K562 (cell line): ENCODE results near the gene WWC2. TPM values are rescaled to one million over a fixed set of nuclear protein-coding genes. Genes with fewer than 3 reads are reported as not detected.

Source experiments
- ATAC-seq: fragments of 200-7000 bp; cut with Tn5 transposase; 3 replicates; pipeline ENCODE4 v1.9.1; 2020; ENCODE audit warnings: moderate library complexity
- BruUV-seq: library from RNA; stranded (reverse); fragments of 400-500 nt; replicated peaks from 2 replicates; lab custom pipeline; 2021; lab: Mats Ljungman, UMichigan
- CTCF ChIA-PET: fragments of 300-600 bp; formaldehyde crosslinking; extraction: SDS; loops from one replicate; lab custom pipeline; 2021; ENCODE audit warnings: low intra/inter-chr PET ratio; lab: Yijun Ruan, JAX
- POLR2A ChIA-PET: fragments of 300-600, 350-650 bp; sonication (Branson Sonifier 250); formaldehyde crosslinking; extraction: SDS; loops from one replicate; lab custom pipeline; 2021; ENCODE audit warnings: antibody characterized with exemption, inconsistent platforms; lab: Yijun Ruan, JAX
- DNase-seq, 4 experiments: peaks; one replicate each; pipeline versions ENCODE4 v3.0.0 to v3.0.0-alpha.2; 2011 to 2018; ENCODE audit warnings: low spot score in 3 of 4, mixed read lengths in 3 of 4; ENCODE audit errors: extremely low read depth in 1 of 4
- FAIRE-seq: peaks from 2 replicates; lab custom pipeline; 2011; peaks lifted over from hg19 to GRCh38; lab: Jason Lieb, UNC
- H2AFZ ChIP-seq: 2 replicates; pipeline ENCODE4 v1.6.0; 2011; ENCODE audit warnings: low read depth, low read length, control low read depth, inconsistent platforms
- H3K27ac ChIP-seq: fragments of 200-600 bp; 3 replicates; pipeline ENCODE4 v1.8.0; 2011; ENCODE audit warnings: low read depth, mild to moderate bottlenecking, control low read depth, inconsistent platforms, low read length, moderate library complexity, mixed read lengths; ENCODE audit errors: extremely low read depth
- H3K27me3 ChIP-seq, 2 experiments: fragments of 300-600 bp in 1 of 2; 2 replicates in 1 of 2; 3 replicates in 1 of 2; pipeline versions ENCODE4 v1.6.0 to v1.8.0; 2011; ENCODE audit warnings: inconsistent platforms in 2 of 2, low read length in 2 of 2, mild to moderate bottlenecking in 1 of 2, mixed read lengths in 1 of 2, moderate library complexity in 1 of 2; ENCODE audit not compliant: control insufficient read depth in 2 of 2, insufficient read depth in 2 of 2
- H3K36me3 ChIP-seq: fragments of 300-600 bp; 3 replicates; pipeline ENCODE4 v1.8.0; 2011; ENCODE audit warnings: mild to moderate bottlenecking, low read length, inconsistent platforms; ENCODE audit not compliant: control insufficient read depth, insufficient read depth
- H3K4me1 ChIP-seq, 2 experiments: fragments of 200-600 bp in 1 of 2; replicated peaks in 1 of 2; 2 replicates in 1 of 2; 3 replicates in 1 of 2; pipeline versions ENCODE4 v1.5.1 to v1.8.0; 2011; ENCODE audit warnings: inconsistent platforms in 2 of 2, low read length in 2 of 2, mild to moderate bottlenecking in 1 of 2, mixed read lengths in 1 of 2, moderate library complexity in 1 of 2; ENCODE audit not compliant: control insufficient read depth in 2 of 2, insufficient read depth in 2 of 2
- H3K4me2 ChIP-seq: 2 replicates; pipeline ENCODE4 v1.6.1; 2011; ENCODE audit warnings: low read length, control low read depth, inconsistent platforms, mixed read lengths; ENCODE audit not compliant: insufficient read depth
- H3K4me3 ChIP-seq: fragments of 200-600 bp; sonication (generic), shearing (Covaris generic); 2 replicates; pipeline ENCODE4 v1.5.1; 2016; ENCODE audit warnings: control low read depth, inconsistent platforms
- H3K79me2 ChIP-seq: fragments of 200-600 bp; 3 replicates; pipeline ENCODE4 v1.8.0; 2011; ENCODE audit warnings: low read length, inconsistent platforms; ENCODE audit not compliant: control insufficient read depth, insufficient read depth
- H3K9ac ChIP-seq, 2 experiments: 2 replicates each; pipeline versions ENCODE4 v1.6.0 to v1.6.1; 2011; ENCODE audit warnings: low read depth in 2 of 2, low read length in 2 of 2, control low read depth in 1 of 2, inconsistent platforms in 1 of 2, mild to moderate bottlenecking in 1 of 2, mixed read lengths in 1 of 2; ENCODE audit not compliant: insufficient read depth in 1 of 2
- H3K9me1 ChIP-seq: one replicate; pipeline ENCODE4 v1.6.0; 2011; ENCODE audit warnings: inconsistent platforms, mild to moderate bottlenecking, low read length, moderate library complexity; ENCODE audit not compliant: control insufficient read depth, insufficient read depth
- H3K9me3 ChIP-seq: replicated peaks from 2 replicates; pipeline ENCODE4 v1.5.1; 2011; ENCODE audit warnings: low read depth, low read length, inconsistent platforms; ENCODE audit not compliant: control insufficient read depth, insufficient read depth
- H4K20me1 ChIP-seq: replicated peaks from 2 replicates; pipeline ENCODE4 v1.6.1; 2011; ENCODE audit warnings: low read length, inconsistent platforms, mixed read lengths; ENCODE audit not compliant: control insufficient read depth, insufficient read depth
- CREBBP ChIP-seq: IDR thresholded peaks from one replicate; pipeline ENCODE4 v1.6.1; 2012; ENCODE audit warnings: low read depth, mild to moderate bottlenecking, control low read depth, inconsistent platforms, low read length
- CXXC5 ChIP-seq: fragments of 250-450 bp; sonication (Bioruptor Pico); IDR thresholded peaks from 2 replicates; pipeline ENCODE4 v1.8.0; 2022; ENCODE audit warnings: inconsistent platforms, mild to moderate bottlenecking, moderate library complexity
- FOS ChIP-seq: IDR thresholded peaks from 3 replicates; pipeline ENCODE4 v1.6.1; 2011; ENCODE audit not compliant: insufficient read length; ENCODE audit errors: extremely low read depth
- LARP7 ChIP-seq: fragments of 450-650 bp; IDR thresholded peaks from 2 replicates; pipeline ENCODE4 v1.6.1; 2016
- SPI1 ChIP-seq: IDR thresholded peaks from 2 replicates; pipeline ENCODE4 v1.6.1; 2011; ENCODE audit warnings: low read depth, low read length, control low read depth, borderline replicate concordance
- TRIM24 ChIP-seq, 2 experiments: fragments of 450-650 bp; IDR thresholded peaks; 2 replicates each; pipeline ENCODE4 v1.6.1; 2016
- WGBS: fragments of 100-300 bp; shearing (Covaris generic); methylation state at CpG from one replicate; pipeline ENCODE4 v1.1.6; 2016; ENCODE audit warnings: low coverage, mixed read lengths; ENCODE audit not compliant: insufficient coverage; ENCODE audit errors: missing lambda C conversion rate; 5-methylcytosine and 5-hydroxymethylcytosine counted together
- in situ Hi-C: fragments of 300-500 bp; cut with MboI; formaldehyde crosslinking; loops from 4 replicates; pipeline ENCODE4 v1.15.0; 2018; ENCODE audit warnings: inconsistent platforms, mixed read lengths
- intact Hi-C: fragments of 100-400 bp; cut with micrococcal nuclease; formaldehyde crosslinking; loops from 2 replicates; pipeline ENCODE4 v1.14.2; 2022
- polyA plus RNA-seq, 8 experiments: library from polyadenylated mRNA; depleted of rRNA in 4 of 8; stranded (reverse) in 5 of 8; unstranded in 3 of 8; fragments of >200 nt; fragmentation: Nextera tagmentation in 2 of 8; fragmentation: Illumina TruSeq in 1 of 8; extraction: Ambion mirVana in 2 of 8; extraction: Trizol in 1 of 8; gene quantifications; 2 replicates each; pipeline versions ENCODE4 v1.2.1 to v1.2.3, GENCODE V29; 2011 to 2014; ENCODE audit warnings: inconsistent platforms in 1 of 8, missing spikeins in 1 of 8
- total RNA-seq, 7 experiments: library from RNA; depleted of rRNA in 6 of 7; stranded (reverse); fragments of >200 nt in 6 of 7; fragmentation: Illumina TruSeq in 2 of 7; extraction: Trizol in 2 of 7; gene quantifications; 2 replicates each; pipeline versions ENCODE4 v1.2.1 to v1.2.3, GENCODE V29; 2011 to 2021; ENCODE audit warnings: low replicate concordance in 1 of 7
- TF ChIP-seq, protein P1 (sequence below): fragments of 450-650 bp; IDR thresholded peaks from 2 replicates; pipeline ENCODE4 v1.6.1; 2017; ENCODE audit warnings: antibody characterized with exemption, mild to moderate bottlenecking
- TF ChIP-seq, protein P2 (sequence below): fragments of 250-450 bp; sonication (Bioruptor Pico); IDR thresholded peaks from 2 replicates; pipeline ENCODE4 v1.5.0; 2020; ENCODE audit warnings: mild to moderate bottlenecking
- TF ChIP-seq, protein P3 (sequence below): fragments of 250-450 bp; sonication (Bioruptor Pico); IDR thresholded peaks from 2 replicates; pipeline ENCODE4 v1.5.0; 2021; ENCODE audit warnings: mild to moderate bottlenecking, borderline replicate concordance
- TF ChIP-seq, protein P4 (sequence below): fragments of 450-650 bp; IDR thresholded peaks from 2 replicates; pipeline ENCODE4 v1.6.1; 2016; ENCODE audit warnings: borderline replicate concordance

The WWC2 gene
- total and polyA plus RNA-seq, 9 of the 15 experiments (the other 6 are each of a cell fraction or from before 2014, with no cell fraction given) = 3.7 to 39.4 (median 19.6) TPM

DNA sequence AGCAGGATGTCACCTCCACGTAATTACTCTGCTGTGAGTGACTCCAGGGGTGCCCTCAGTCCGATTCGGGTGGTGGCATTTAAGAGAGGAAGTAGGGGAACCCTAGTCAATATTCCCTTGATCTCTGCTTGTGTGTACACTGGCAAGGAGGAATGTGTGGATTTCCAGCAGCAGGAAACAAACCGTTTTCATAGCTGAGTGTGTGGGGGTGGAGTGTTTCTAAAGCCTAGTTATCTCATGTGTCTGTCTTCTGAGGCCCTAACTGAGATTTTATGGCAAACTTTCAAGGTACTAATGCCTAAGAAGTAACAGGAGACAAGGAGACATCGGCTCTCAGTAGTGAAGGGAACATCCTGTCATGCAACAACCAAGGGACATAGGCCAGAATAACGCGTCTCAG, 229.8 kb downstream of the WWC2 start (continued):
- TF ChIP-seq, protein P1, sequence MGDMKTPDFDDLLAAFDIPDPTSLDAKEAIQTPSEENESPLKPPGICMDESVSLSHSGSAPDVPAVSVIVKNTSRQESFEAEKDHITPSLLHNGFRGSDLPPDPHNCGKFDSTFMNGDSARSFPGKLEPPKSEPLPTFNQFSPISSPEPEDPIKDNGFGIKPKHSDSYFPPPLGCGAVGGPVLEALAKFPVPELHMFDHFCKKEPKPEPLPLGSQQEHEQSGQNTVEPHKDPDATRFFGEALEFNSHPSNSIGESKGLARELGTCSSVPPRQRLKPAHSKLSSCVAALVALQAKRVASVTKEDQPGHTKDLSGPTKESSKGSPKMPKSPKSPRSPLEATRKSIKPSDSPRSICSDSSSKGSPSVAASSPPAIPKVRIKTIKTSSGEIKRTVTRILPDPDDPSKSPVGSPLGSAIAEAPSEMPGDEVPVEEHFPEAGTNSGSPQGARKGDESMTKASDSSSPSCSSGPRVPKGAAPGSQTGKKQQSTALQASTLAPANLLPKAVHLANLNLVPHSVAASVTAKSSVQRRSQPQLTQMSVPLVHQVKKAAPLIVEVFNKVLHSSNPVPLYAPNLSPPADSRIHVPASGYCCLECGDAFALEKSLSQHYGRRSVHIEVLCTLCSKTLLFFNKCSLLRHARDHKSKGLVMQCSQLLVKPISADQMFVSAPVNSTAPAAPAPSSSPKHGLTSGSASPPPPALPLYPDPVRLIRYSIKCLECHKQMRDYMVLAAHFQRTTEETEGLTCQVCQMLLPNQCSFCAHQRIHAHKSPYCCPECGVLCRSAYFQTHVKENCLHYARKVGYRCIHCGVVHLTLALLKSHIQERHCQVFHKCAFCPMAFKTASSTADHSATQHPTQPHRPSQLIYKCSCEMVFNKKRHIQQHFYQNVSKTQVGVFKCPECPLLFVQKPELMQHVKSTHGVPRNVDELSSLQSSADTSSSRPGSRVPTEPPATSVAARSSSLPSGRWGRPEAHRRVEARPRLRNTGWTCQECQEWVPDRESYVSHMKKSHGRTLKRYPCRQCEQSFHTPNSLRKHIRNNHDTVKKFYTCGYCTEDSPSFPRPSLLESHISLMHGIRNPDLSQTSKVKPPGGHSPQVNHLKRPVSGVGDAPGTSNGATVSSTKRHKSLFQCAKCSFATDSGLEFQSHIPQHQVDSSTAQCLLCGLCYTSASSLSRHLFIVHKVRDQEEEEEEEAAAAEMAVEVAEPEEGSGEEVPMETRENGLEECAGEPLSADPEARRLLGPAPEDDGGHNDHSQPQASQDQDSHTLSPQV = no peak
- TF ChIP-seq, all 486 proteins: peak for 0

DNA sequence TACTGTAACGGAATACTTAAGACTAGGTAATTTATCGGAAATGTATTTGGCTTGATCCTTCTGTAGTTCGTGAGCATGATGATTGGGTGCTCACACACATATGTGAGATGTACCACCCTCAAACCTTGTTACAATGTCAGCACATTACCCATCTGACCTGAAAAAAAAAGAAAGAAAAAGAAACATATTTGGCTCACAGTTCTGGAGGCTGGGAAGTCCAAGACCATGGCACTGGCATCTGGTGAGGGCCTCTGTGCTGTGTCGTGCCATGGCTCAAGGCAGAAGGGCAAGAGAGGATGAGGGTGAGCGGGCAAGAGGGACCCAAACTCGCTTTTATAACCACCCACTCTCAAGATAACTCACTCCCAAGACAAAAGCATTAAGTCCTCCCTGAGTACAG, 230.2 kb downstream of the WWC2 start:
- no TSS peak for BruUV-seq
- FAIRE-seq (no peak), ATAC-seq (no peak), DNase-seq (no peak)
- Histone ChIP-seq H4K20me1 (no peaks in the 10 kb centered on the region), H3K9ac (no peak overlapping the region), H3K27ac (no peak overlapping the region), H3K27me3 (peaks cover 2 to 27% of the 10 kb centered on the region in 2 experiments; a peak in 2 of 5 replicates), H3K36me3 (no peaks in the 10 kb centered on the region), H3K4me3 (no peak overlapping the region), H3K4me1 (no peaks in the 10 kb centered on the region), H3K9me3 (peaks cover 3% of the 10 kb centered on the region; the same call in 1 of the 2 replicates), H3K9me1 (no peaks in the 10 kb centered on the region), H3K4me2 (no peak overlapping the region), H2AFZ (no peak overlapping the region), H3K79me2 (no peaks in the 10 kb centered on the region)
- WGBS = 30% methylated on average over 6 of the region's 6 CpGs
- POLR2A ChIA-PET = no interaction called here
- intact Hi-C loops = no loop called here
- CTCF ChIA-PET = interaction anchor here (0.5 kb wide), 1 partner anchor 93 kb away, joined by 4 read pairs; no protein-coding TSS in a partner anchor
- in situ Hi-C loops = no loop called here
- TF ChIP-seq TRIM24 (IDR thresholded peaks at IDR 0.05) = no peak
- TF ChIP-seq, protein P2, sequence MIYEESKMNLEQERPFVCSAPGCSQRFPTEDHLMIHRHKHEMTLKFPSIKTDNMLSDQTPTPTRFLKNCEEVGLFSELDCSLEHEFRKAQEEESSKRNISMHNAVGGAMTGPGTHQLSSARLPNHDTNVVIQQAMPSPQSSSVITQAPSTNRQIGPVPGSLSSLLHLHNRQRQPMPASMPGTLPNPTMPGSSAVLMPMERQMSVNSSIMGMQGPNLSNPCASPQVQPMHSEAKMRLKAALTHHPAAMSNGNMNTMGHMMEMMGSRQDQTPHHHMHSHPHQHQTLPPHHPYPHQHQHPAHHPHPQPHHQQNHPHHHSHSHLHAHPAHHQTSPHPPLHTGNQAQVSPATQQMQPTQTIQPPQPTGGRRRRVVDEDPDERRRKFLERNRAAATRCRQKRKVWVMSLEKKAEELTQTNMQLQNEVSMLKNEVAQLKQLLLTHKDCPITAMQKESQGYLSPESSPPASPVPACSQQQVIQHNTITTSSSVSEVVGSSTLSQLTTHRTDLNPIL (CRISPR knock-in tag) = no peak
- no peak for TF ChIP-seq CREBBP
- no peak for TF ChIP-seq CXXC5 (CRISPR knock-in tag)
- TF ChIP-seq, protein P3, sequence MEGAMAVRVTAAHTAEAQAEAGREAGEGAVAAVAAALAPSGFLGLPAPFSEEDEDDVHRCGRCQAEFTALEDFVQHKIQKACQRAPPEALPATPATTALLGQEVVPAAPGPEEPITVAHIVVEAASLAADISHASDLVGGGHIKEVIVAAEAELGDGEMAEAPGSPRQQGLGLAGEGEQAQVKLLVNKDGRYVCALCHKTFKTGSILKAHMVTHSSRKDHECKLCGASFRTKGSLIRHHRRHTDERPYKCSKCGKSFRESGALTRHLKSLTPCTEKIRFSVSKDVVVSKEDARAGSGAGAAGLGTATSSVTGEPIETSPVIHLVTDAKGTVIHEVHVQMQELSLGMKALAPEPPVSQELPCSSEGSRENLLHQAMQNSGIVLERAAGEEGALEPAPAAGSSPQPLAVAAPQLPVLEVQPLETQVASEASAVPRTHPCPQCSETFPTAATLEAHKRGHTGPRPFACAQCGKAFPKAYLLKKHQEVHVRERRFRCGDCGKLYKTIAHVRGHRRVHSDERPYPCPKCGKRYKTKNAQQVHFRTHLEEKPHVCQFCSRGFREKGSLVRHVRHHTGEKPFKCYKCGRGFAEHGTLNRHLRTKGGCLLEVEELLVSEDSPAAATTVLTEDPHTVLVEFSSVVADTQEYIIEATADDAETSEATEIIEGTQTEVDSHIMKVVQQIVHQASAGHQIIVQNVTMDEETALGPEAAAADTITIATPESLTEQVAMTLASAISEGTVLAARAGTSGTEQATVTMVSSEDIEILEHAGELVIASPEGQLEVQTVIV (CRISPR knock-in tag) = no peak
- TF ChIP-seq FOS = no peak
- no peak for TF ChIP-seq SPI1
- TF ChIP-seq, protein P4, sequence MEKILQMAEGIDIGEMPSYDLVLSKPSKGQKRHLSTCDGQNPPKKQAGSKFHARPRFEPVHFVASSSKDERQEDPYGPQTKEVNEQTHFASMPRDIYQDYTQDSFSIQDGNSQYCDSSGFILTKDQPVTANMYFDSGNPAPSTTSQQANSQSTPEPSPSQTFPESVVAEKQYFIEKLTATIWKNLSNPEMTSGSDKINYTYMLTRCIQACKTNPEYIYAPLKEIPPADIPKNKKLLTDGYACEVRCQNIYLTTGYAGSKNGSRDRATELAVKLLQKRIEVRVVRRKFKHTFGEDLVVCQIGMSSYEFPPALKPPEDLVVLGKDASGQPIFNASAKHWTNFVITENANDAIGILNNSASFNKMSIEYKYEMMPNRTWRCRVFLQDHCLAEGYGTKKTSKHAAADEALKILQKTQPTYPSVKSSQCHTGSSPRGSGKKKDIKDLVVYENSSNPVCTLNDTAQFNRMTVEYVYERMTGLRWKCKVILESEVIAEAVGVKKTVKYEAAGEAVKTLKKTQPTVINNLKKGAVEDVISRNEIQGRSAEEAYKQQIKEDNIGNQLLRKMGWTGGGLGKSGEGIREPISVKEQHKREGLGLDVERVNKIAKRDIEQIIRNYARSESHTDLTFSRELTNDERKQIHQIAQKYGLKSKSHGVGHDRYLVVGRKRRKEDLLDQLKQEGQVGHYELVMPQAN = no peak
- no peak for TF ChIP-seq LARP7
